ENCODE results near the gene CNTRL. TPM values are rescaled to one million over a fixed set of nuclear protein-coding genes. Genes with fewer than 3 reads are reported as not detected.
A peak's percentile ranks its signal among the peaks of the same experiment; 100 is the strongest.
"Not testable (repeated sequence)": the region's sequence is repeated elsewhere in the genome, so short reads cannot be mapped to it uniquely, and the experiment has no call there.

The CNTRL gene, protein sequence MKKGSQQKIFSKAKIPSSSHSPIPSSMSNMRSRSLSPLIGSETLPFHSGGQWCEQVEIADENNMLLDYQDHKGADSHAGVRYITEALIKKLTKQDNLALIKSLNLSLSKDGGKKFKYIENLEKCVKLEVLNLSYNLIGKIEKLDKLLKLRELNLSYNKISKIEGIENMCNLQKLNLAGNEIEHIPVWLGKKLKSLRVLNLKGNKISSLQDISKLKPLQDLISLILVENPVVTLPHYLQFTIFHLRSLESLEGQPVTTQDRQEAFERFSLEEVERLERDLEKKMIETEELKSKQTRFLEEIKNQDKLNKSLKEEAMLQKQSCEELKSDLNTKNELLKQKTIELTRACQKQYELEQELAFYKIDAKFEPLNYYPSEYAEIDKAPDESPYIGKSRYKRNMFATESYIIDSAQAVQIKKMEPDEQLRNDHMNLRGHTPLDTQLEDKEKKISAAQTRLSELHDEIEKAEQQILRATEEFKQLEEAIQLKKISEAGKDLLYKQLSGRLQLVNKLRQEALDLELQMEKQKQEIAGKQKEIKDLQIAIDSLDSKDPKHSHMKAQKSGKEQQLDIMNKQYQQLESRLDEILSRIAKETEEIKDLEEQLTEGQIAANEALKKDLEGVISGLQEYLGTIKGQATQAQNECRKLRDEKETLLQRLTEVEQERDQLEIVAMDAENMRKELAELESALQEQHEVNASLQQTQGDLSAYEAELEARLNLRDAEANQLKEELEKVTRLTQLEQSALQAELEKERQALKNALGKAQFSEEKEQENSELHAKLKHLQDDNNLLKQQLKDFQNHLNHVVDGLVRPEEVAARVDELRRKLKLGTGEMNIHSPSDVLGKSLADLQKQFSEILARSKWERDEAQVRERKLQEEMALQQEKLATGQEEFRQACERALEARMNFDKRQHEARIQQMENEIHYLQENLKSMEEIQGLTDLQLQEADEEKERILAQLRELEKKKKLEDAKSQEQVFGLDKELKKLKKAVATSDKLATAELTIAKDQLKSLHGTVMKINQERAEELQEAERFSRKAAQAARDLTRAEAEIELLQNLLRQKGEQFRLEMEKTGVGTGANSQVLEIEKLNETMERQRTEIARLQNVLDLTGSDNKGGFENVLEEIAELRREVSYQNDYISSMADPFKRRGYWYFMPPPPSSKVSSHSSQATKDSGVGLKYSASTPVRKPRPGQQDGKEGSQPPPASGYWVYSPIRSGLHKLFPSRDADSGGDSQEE (N-terminal part only)
- polyA plus RNA-seq (2012; ENCODE audit: missing spikeins): 35.5 TPM

- TF ChIP-seq POLR2A (IDR thresholded peaks at IDR 0.05; ENCODE audit: low read depth, low read length) (peak; percentile 94), TAF1 (IDR thresholded peaks at IDR 0.05; ENCODE audit: borderline replicate concordance, low read depth, low read length) (peak; percentile 70), POLR2AphosphoS5 (IDR thresholded peaks at IDR 0.05; ENCODE audit: low read depth, low read length) (peak; percentile 87)
- FAIRE-seq: peak; percentile 85
Measured at GRCh38 chr9:121074370-121075250, at the start of gene CNTRL. CNTRL (plus strand) TSS chr9:121074955; CDS start chr9:121088327, 13,372 bp downstream.

GRCh38 chr9:121026260-121026691 lies 48.5 kb upstream of the CNTRL start:
- TF ChIP-seq TAF1 (IDR thresholded peaks at IDR 0.05; ENCODE audit: borderline replicate concordance, low read depth, low read length) (no peak), POLR2A (IDR thresholded peaks at IDR 0.05; ENCODE audit: low read depth, low read length) (no peak), POLR2AphosphoS5 (IDR thresholded peaks at IDR 0.05; ENCODE audit: low read depth, low read length) (no peak)
- DNase-seq (ENCODE audit: insufficient read length): no peak
- no peak for FAIRE-seq

More at GRCh38 chr9:121074370-121075250, at the start of gene CNTRL:
- DNase-seq (ENCODE audit: insufficient read length): peak; percentile 62

DNA sequence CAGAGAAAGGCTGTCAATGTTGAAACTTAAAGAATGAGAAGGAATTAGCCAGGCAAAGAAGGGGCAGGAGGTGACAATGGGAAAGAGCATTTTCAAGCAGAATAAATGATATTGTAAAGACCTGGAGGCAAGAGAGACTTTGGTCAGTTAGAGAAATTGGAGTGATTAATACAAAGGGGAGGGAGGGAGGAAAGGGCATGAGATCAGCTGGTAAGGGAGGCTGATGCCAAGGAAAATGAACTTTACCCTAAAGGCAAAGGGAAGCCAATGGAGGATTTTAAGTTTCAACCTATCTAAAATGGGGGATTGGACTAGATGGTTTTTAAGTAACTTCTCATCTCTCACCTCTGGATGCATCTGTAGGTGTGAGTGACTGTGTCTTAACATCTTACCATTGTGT lies 48.0 kb upstream of the CNTRL start:
- no peak for TF ChIP-seq TAF1 (IDR thresholded peaks at IDR 0.05; ENCODE audit: borderline replicate concordance, low read depth, low read length)
- TF ChIP-seq POLR2A (IDR thresholded peaks at IDR 0.05; ENCODE audit: low read depth, low read length): no peak
- TF ChIP-seq POLR2AphosphoS5 (IDR thresholded peaks at IDR 0.05; ENCODE audit: low read depth, low read length): no peak
- no peak for DNase-seq (ENCODE audit: insufficient read length)
- no peak for FAIRE-seq

GRCh38 chr9:121028285-121028684 lies 46.5 kb upstream of the CNTRL start:
- not testable (repeated sequence) for FAIRE-seq; DNase-seq (ENCODE audit: insufficient read length)

DNA sequence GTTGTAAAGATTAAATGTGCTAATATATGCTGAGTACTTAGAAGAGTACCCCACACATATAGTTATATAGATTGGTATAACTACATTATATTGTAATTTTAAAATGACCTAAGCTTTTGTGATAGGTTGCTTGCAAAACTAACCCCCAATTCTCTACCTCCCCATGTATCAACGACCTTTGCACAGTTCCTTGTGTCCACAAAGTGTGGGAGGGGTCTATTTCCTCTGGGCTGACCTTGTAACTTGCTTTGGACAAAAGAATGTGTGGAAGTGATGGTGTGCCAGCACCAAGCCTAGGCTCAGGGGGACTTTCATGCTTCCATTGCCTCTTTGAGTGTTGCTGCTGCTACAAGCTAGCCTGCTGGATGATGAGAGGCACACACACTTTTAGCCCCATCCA lies 45.3 kb upstream of the CNTRL start:
- FAIRE-seq (no peak), DNase-seq (ENCODE audit: insufficient read length) (no peak)
- no peak for TF ChIP-seq POLR2A (IDR thresholded peaks at IDR 0.05; ENCODE audit: low read depth, low read length)
- TF ChIP-seq TAF1 (IDR thresholded peaks at IDR 0.05; ENCODE audit: borderline replicate concordance, low read depth, low read length): no peak
- no peak for TF ChIP-seq POLR2AphosphoS5 (IDR thresholded peaks at IDR 0.05; ENCODE audit: low read depth, low read length)

- no peak for TF ChIP-seq POLR2A (IDR thresholded peaks at IDR 0.05; ENCODE audit: low read depth, low read length)
- TF ChIP-seq TAF1 (IDR thresholded peaks at IDR 0.05; ENCODE audit: borderline replicate concordance, low read depth, low read length): no peak
- no peak for TF ChIP-seq POLR2AphosphoS5 (IDR thresholded peaks at IDR 0.05; ENCODE audit: low read depth, low read length)
- no peak for DNase-seq (ENCODE audit: insufficient read length)
- no peak for FAIRE-seq
Measured at GRCh38 chr9:121034529-121034928, 40.2 kb upstream of the CNTRL start.

DNA sequence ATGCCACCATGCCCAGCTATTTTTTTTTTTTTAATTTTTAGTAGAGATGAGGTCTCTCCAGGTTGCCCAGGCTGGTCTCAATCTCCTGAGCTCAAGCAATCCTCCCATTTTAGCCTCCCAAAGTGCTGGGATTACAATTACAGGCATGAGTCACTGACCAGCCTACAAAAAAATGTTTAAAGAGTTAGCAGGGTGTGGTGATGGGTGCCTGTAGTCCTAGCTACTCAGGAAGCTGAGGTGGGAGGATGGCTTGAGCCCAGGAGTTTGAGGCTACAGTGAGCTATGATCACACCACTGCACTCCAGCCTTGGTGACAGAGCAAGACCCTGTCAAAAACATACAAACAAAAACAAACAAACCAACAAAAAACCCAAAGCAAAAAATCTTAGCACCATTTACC lies 39.0 kb upstream of the CNTRL start:
- DNase-seq (ENCODE audit: insufficient read length); FAIRE-seq: not testable (repeated sequence)

DNA sequence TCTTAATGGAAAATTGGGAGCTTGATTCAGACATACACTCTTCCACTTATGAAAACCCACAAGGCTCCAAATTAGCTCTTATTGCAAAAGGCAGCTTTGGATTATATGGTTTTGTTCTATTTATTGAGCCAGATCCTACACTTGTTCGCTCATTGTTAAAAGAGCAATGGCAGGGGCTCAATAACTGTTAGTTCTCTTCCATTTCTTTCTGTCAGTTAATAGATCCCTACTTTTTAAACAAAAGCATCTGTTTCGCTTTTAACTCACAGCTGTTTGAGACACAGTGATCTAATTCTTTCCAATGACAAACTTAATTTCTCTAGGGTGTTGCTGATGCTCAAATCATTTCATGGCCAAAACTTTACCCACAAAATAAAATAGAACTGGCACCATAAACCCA lies 36.4 kb upstream of the CNTRL start:
- FAIRE-seq (no peak), DNase-seq (ENCODE audit: insufficient read length) (no peak)
- TF ChIP-seq TAF1 (IDR thresholded peaks at IDR 0.05; ENCODE audit: borderline replicate concordance, low read depth, low read length) (no peak), POLR2AphosphoS5 (IDR thresholded peaks at IDR 0.05; ENCODE audit: low read depth, low read length) (no peak), POLR2A (IDR thresholded peaks at IDR 0.05; ENCODE audit: low read depth, low read length) (no peak)

DNA sequence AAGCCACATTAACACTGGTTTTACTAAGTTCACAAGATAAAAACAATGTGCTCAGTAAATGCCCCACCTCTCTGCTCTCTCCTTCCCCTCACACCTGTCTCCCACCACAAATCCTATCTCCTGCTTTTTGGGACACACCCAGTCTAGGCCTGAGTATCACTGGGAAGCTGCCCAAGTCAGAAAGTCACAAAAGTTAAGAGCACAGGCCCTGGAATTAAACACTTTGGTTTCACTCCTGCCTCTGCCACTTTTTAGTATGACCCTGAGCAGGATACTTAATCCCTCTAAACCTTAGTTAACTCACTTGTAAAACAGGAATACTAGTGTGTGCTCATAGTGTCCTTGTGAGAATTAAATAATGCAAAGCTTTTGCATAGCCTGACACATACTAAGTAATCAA lies 36.0 kb upstream of the CNTRL start:
- TF ChIP-seq POLR2AphosphoS5 (IDR thresholded peaks at IDR 0.05; ENCODE audit: low read depth, low read length) (no peak), POLR2A (IDR thresholded peaks at IDR 0.05; ENCODE audit: low read depth, low read length) (no peak), TAF1 (IDR thresholded peaks at IDR 0.05; ENCODE audit: borderline replicate concordance, low read depth, low read length) (no peak)
- FAIRE-seq: no peak
- no peak for DNase-seq (ENCODE audit: insufficient read length)

DNA sequence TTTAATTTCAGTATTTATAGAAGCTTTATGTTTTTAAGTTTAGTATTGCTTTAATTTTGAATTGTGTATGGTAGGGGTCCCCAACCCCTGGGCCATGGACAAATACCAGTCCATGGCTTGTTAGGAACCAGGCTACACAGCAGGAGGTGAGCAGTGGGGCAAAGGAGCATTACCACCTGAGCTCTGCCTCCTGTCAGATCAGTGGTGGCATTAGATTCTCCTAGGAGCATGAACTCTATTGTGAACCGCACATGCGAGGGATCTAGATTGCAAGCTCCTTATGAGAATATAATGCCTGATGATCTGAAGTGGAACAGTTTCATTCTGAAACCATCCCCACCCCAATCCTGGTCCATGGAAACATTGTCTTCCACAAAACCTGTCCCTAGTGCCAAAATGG lies 26.6 kb upstream of the CNTRL start:
- FAIRE-seq: no peak
- TF ChIP-seq POLR2A (IDR thresholded peaks at IDR 0.05; ENCODE audit: low read depth, low read length) (no peak), POLR2AphosphoS5 (IDR thresholded peaks at IDR 0.05; ENCODE audit: low read depth, low read length) (no peak), TAF1 (IDR thresholded peaks at IDR 0.05; ENCODE audit: borderline replicate concordance, low read depth, low read length) (no peak)

More for the DNA sequence above, 26.6 kb upstream of the CNTRL start:
- no peak for DNase-seq (ENCODE audit: insufficient read length)

Data from GM12892 (cell line).